Esophagus squamous epithelium (tissue), 4 donors: ENCODE data around the gene RASA3.

ENCODE experiments used
- POLR2A ChIP-seq, 4 donors: fragments of 450-650 bp; IDR thresholded peaks; one replicate each; pipeline ENCODE4 v1.6.1; 2017; ENCODE audit warnings: antibody characterized with exemption in 4 of 4, mild to moderate bottlenecking in 4 of 4, moderate library complexity in 3 of 4
- TF ChIP-seq, protein P1 (sequence below), 6 experiments: fragments of 450-650 bp in 4 of 6; fragments of 200-600 bp in 2 of 6; sonication (generic) in 2 of 6; IDR thresholded peaks; one replicate each; pipeline ENCODE4 v1.5.1; 2016 to 2019; ENCODE audit warnings: antibody characterized with exemption in 6 of 6, mild to moderate bottlenecking in 4 of 6, moderate library complexity in 4 of 6

DNA sequence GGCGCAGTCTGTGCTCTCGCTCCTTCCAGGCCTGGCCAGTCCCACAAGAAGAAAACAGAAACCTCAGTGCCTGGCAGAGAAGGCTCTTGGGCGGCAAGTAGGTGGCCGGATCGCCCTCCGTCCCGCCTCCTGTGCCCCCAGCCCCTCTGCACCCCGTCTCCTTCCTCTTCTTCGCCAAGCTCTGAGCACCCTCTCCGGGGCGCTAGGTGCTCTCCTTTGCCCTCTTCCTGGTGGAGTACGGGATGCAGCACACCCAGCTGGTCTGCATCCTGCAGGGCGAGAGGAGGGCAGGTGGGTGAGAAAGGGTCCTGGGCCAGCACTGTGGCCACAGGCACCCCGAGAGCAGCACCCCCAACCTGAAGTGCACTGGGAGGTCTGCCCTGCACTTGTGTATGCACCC, 175.9 kb downstream of the RASA3 start:
- TF ChIP-seq POLR2A (IDR thresholded peaks at IDR 0.05), result no peak
- TF ChIP-seq, protein P1, sequence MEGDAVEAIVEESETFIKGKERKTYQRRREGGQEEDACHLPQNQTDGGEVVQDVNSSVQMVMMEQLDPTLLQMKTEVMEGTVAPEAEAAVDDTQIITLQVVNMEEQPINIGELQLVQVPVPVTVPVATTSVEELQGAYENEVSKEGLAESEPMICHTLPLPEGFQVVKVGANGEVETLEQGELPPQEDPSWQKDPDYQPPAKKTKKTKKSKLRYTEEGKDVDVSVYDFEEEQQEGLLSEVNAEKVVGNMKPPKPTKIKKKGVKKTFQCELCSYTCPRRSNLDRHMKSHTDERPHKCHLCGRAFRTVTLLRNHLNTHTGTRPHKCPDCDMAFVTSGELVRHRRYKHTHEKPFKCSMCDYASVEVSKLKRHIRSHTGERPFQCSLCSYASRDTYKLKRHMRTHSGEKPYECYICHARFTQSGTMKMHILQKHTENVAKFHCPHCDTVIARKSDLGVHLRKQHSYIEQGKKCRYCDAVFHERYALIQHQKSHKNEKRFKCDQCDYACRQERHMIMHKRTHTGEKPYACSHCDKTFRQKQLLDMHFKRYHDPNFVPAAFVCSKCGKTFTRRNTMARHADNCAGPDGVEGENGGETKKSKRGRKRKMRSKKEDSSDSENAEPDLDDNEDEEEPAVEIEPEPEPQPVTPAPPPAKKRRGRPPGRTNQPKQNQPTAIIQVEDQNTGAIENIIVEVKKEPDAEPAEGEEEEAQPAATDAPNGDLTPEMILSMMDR (IDR thresholded peaks at IDR 0.05), result no peak
